HG02884 (cell line): ENCODE data around the gene DHX16.
"Not testable (repeated sequence)": the region's sequence is repeated elsewhere in the genome, so short reads cannot be mapped to it uniquely, and the experiment has no call there.

ENCODE experiments used
- ATAC-seq: cut with Tn5 transposase; IDR thresholded peaks from one replicate; pipeline ENCODE4 v1.9.1; 2021; ENCODE audit warnings: mild to moderate bottlenecking, moderate library complexity; ENCODE audit not compliant: unreplicated experiment

Gene DHX16

GRCh38 chr6:30672445-30673253 is at the start of gene DHX16:
Gene DHX16, minus strand, starts transcription at chr6:30673006. Its CDS starts 165 bp downstream, at chr6:30672841.
- peak; percentile 57 for ATAC-seq

- not testable (repeated sequence) for ATAC-seq
Measured at GRCh38 chr6:30722025-30722279, 49.1 kb upstream of the DHX16 start.

- no peak for ATAC-seq
Measured at GRCh38 chr6:30721198-30722024, 48.6 kb upstream of the DHX16 start.

GRCh38 chr6:30720738-30721197 is 48.0 kb upstream of the DHX16 start:
- ATAC-seq, result no peak

- no peak for ATAC-seq
Measured at GRCh38 chr6:30719791-30720737, 47.3 kb upstream of the DHX16 start, which contains the start of gene TUBB. Gene TUBB, plus strand, starts transcription at chr6:30720352. Its CDS starts 155 bp downstream, at chr6:30720507.

GRCh38 chr6:30719356-30719755 is 46.5 kb upstream of the DHX16 start:
- ATAC-seq, result no peak

- not testable (repeated sequence) for ATAC-seq
Measured at GRCh38 chr6:30717845-30718720, 45.3 kb upstream of the DHX16 start.

- peak; percentile 70 for ATAC-seq
Measured at GRCh38 chr6:30717129-30717844, 44.5 kb upstream of the DHX16 start, which contains the start of gene MDC1. Gene MDC1, minus strand, starts transcription at chr6:30717281. Its CDS starts 2,106 bp downstream, at chr6:30715175.

- ATAC-seq, result no peak
Measured at GRCh38 chr6:30716879-30717128, 44.0 kb upstream of the DHX16 start.

- ATAC-seq, result no peak
Measured at GRCh38 chr6:30714263-30714662, 41.5 kb upstream of the DHX16 start.

GRCh38 chr6:30712441-30712945 is 39.7 kb upstream of the DHX16 start:
- no peak for ATAC-seq

GRCh38 chr6:30711758-30712380 is 39.1 kb upstream of the DHX16 start:
- ATAC-seq, result no peak

GRCh38 chr6:30709101-30709868 is 36.5 kb upstream of the DHX16 start:
- no peak for ATAC-seq

GRCh38 chr6:30707281-30707850 is 34.6 kb upstream of the DHX16 start:
- no peak for ATAC-seq

- no peak for ATAC-seq
Measured at GRCh38 chr6:30705620-30706019, 32.8 kb upstream of the DHX16 start.

- no peak for ATAC-seq
Measured at GRCh38 chr6:30703821-30704220, 31.0 kb upstream of the DHX16 start.

- no peak for ATAC-seq
Measured at GRCh38 chr6:30703011-30703410, 30.2 kb upstream of the DHX16 start.

GRCh38 chr6:30700340-30700739 is 27.5 kb upstream of the DHX16 start:
- no peak for ATAC-seq
